Ovary (tissue), 3 donors: ENCODE results near the gene THSD8.

Source experiments
- EP300 ChIP-seq: sonication (generic); formaldehyde crosslinking; IDR thresholded peaks from one replicate; pipeline ENCODE4 v1.6.1; 2017; ENCODE audit warnings: antibody characterized with exemption
- POLR2A ChIP-seq: fragments of 450-650 bp; IDR thresholded peaks from one replicate; pipeline ENCODE4 v1.6.1; 2017; ENCODE audit warnings: antibody characterized with exemption, mild to moderate bottlenecking, moderate library complexity
- TF ChIP-seq, protein P1 (sequence below), 3 donors: fragments of 450-650 bp in 2 of 3; fragments of 200-600 bp in 1 of 3; IDR thresholded peaks; one replicate each; pipeline versions ENCODE4 v1.5.1 to v1.8.0; 2016 to 2022; ENCODE audit warnings: antibody characterized with exemption in 3 of 3, mild to moderate bottlenecking in 1 of 3
- donor health status: DM: no; HTN: no; CAD: no.

DNA sequence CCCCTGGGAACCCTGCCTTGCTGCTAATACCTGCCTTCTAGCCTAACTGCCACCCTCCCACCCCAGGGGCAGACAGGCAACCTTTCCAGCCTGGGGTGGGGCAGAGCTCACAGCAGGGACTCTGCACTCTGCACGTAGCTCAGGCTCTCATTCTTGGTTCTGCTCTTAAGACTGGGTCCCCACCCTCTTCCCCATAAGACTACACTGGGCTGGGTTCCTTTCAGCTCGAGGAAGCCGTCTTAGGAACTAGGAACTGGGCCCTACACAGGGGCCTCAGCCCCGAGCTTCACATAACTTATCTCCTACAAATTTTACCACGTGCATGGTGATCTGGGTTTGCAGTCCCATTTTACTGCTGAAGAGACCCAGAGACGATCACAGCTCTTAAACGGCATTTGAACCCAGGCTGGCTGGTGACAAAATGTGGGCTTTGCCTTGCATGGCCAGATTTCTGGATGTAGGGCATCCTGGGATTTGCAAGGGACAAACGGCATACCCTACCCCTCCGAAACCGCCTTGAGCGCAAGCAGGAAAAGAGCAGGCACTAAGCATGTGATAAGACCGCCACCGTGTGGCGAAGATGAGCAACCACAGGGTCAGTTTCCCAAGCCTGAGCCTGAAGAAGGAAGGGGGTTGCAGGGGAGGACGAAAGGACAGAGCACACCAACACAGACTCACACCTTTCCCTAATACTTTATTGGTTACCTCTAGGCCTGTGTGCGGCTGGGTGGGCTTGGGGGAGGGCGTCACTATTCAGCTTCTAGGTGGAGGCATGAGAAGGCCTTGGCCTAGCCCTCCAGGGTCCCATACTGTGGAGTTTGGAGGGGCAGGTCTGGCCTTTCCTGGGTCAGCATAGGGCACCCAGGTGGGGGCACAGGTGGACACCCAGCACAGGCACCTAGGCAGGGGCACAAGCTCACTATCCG is 5.5 kb upstream of the THSD8 start:
- TF ChIP-seq, protein P1, sequence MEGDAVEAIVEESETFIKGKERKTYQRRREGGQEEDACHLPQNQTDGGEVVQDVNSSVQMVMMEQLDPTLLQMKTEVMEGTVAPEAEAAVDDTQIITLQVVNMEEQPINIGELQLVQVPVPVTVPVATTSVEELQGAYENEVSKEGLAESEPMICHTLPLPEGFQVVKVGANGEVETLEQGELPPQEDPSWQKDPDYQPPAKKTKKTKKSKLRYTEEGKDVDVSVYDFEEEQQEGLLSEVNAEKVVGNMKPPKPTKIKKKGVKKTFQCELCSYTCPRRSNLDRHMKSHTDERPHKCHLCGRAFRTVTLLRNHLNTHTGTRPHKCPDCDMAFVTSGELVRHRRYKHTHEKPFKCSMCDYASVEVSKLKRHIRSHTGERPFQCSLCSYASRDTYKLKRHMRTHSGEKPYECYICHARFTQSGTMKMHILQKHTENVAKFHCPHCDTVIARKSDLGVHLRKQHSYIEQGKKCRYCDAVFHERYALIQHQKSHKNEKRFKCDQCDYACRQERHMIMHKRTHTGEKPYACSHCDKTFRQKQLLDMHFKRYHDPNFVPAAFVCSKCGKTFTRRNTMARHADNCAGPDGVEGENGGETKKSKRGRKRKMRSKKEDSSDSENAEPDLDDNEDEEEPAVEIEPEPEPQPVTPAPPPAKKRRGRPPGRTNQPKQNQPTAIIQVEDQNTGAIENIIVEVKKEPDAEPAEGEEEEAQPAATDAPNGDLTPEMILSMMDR (IDR thresholded peaks at IDR 0.05), result peak; percentile 89 to 96 (median 94)
- TF ChIP-seq POLR2A (peak; percentile 21), EP300 (no peak)
